ENCODE results near the gene DCBLD2. TPM values are rescaled to one million over a fixed set of nuclear protein-coding genes. Genes with fewer than 3 reads are reported as not detected.
"Not testable (repeated sequence)": the region's sequence is repeated elsewhere in the genome, so short reads cannot be mapped to it uniquely, and the experiment has no call there.

Gene DCBLD2
- total RNA-seq, 6 donors from 2014 or later, result 20.4 to 42.8 (median 27.8) TPM

DNA sequence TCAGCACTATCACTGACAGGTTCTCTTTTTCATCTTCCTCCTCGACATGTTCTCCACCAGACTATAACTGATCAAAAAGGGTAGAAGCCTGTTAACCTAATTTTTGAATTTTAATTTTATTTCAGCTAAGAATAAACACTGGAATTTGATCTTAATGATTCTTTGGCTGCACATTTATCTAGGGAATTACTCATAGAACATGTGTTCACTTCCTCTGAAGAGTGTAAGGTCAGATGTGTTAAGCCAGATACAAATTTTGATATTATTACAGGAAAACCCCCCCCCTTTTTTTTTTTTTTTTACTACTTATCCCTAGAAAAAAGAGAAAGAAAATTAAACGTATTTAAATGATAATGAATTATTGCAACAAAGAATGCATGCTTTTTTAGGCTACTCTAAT is 15.0 kb downstream of the DCBLD2 start:
- H3K36me3 ChIP-seq, result no peaks in the 10 kb centered on the region
- no peaks in the 10 kb centered on the region for H3K27me3 ChIP-seq
- no peaks in the 10 kb centered on the region for H3K9me3 ChIP-seq
- H3K4me3 ChIP-seq, result no peak overlapping the region
- DNase-seq (no peak), ATAC-seq (ENCODE audit: low FRiP score in 2 of 2) (no peak)
- peaks cover 0 to 21% (median 6%) of the 10 kb centered on the region in 4 donors for H3K4me1 ChIP-seq
- 63 to 67% methylated on average over 2 of the region's 2 CpGs for WGBS, 2 donors
- H3K27ac ChIP-seq, result no peak overlapping the region
- TF ChIP-seq, protein P1, sequence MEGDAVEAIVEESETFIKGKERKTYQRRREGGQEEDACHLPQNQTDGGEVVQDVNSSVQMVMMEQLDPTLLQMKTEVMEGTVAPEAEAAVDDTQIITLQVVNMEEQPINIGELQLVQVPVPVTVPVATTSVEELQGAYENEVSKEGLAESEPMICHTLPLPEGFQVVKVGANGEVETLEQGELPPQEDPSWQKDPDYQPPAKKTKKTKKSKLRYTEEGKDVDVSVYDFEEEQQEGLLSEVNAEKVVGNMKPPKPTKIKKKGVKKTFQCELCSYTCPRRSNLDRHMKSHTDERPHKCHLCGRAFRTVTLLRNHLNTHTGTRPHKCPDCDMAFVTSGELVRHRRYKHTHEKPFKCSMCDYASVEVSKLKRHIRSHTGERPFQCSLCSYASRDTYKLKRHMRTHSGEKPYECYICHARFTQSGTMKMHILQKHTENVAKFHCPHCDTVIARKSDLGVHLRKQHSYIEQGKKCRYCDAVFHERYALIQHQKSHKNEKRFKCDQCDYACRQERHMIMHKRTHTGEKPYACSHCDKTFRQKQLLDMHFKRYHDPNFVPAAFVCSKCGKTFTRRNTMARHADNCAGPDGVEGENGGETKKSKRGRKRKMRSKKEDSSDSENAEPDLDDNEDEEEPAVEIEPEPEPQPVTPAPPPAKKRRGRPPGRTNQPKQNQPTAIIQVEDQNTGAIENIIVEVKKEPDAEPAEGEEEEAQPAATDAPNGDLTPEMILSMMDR (IDR thresholded peaks at IDR 0.05), result no peak
- TF ChIP-seq EP300 (IDR thresholded peaks at IDR 0.05), result no peak

GRCh38 chr3:98885851-98886250 is 15.6 kb downstream of the DCBLD2 start:
- ATAC-seq (ENCODE audit: low FRiP score in 2 of 2), result no peak
- Histone ChIP-seq H3K9me3 (no peaks in the 10 kb centered on the region), H3K36me3 (peaks cover 0 to 4% (median 0%) of the 10 kb centered on the region in 4 donors), H3K27ac (no peak overlapping the region), H3K4me3 (no peak overlapping the region), H3K27me3 (no peaks in the 10 kb centered on the region), H3K4me1 (peaks cover 0 to 14% (median 6%) of the 10 kb centered on the region in 4 donors)
- TF ChIP-seq EP300 (IDR thresholded peaks at IDR 0.05), result no peak
- TF ChIP-seq POLR2A (IDR thresholded peaks at IDR 0.05), result no peak
- TF ChIP-seq, protein P1 (IDR thresholded peaks at IDR 0.05), result no peak
- TF ChIP-seq POLR2AphosphoS5 (IDR thresholded peaks at IDR 0.05), result no peak
- DNase-seq, result no peak
- WGBS, 2 donors, result 84 to 93% methylated on average over 1 of the region's 1 CpG

DNA sequence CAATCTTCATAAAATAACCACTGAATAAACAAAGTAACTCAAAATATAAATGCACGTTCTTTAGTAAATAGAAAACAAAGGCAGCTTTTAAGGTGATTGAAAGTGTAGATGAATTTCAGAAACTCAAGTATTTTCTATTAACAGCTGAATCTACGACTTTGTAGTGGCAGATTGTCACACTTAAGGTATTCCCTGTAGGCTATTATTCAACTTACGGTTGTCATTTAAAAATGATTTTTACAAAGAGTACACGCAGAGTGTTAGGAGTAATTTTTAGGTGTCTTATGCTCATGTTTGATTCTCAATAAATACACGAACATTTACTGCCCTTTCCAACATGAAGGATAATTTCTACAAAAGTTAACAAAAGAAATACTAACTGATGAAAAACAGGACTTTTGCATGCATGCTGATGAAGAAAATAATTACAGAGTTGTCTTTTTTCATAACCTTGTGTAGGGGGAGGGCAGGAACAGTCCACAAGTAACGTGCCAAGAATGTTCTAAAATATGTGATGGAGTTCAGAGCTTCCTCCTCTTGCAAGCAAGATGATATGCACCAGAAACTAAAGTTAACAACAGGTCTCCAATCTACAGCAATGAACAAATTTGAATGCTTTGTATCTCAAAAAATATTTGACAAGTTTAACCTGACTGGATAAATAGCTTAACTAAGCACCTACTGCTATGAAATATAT is 16.7 kb downstream of the DCBLD2 start:
- H3K9me3 ChIP-seq, result no peaks in the 10 kb centered on the region
- no peaks in the 10 kb centered on the region for H3K27me3 ChIP-seq
- DNase-seq (no peak), ATAC-seq (ENCODE audit: low FRiP score in 2 of 2) (peak in 1 of 2 donors; percentile 56)
- H3K4me3 ChIP-seq, result no peak overlapping the region
- no peak for TF ChIP-seq POLR2A (IDR thresholded peaks at IDR 0.05)
- TF ChIP-seq, protein P1 (IDR thresholded peaks at IDR 0.05), result no peak
- TF ChIP-seq POLR2AphosphoS5 (IDR thresholded peaks at IDR 0.05), result no peak
- no peak for TF ChIP-seq EP300 (IDR thresholded peaks at IDR 0.05)
- H3K36me3 ChIP-seq, result peaks cover 0 to 11% (median under 1%) of the 10 kb centered on the region in 4 donors
- WGBS, 2 donors, result 57 to 59% methylated on average over 6 of the region's 6 CpGs
- no peak overlapping the region for H3K27ac ChIP-seq
- peaks cover 0 to 8% (median 6%) of the 10 kb centered on the region in 4 donors for H3K4me1 ChIP-seq

DNA sequence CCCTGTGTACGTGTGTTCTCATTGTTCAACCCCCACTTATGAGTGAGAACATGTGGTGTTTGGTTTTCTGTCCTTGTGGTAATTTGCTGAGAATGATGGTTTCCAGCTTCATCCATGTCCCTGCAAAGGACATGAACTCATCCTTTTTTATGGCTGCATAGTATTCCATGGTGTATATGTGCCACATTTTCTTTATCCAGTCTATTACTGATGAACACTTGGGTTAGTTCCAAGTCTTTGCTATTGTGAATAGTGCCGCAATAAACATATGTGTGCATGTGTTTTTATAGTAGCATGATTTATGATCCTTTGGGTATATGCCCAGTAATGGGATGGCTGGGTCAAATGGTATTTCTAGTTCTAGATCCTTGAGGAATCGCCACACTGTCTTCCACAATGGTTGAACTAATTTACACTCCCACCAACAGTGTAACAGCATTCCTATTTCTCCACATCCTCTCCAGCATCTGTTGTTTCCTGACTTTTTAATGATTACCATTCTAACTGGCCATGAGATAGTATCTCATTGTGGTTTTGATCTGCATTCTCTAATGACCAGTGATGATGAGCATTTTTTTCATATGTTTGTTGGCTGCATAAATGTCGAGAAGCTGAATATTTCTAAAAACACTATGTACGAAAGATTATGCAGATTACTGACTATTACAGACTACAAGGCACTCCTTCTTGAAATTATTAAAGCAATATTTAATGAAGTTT is 18.7 kb downstream of the DCBLD2 start:
- not testable (repeated sequence) for H3K9me3 ChIP-seq; H3K27me3 ChIP-seq; ATAC-seq (ENCODE audit: low FRiP score in 2 of 2); H3K4me3 ChIP-seq; H3K4me1 ChIP-seq; DNase-seq; H3K27ac ChIP-seq
- H3K36me3 ChIP-seq, result peaks cover 0 to 12% (median 1%) of the 10 kb centered on the region in 4 donors
- 82 to 89% methylated on average over 5 of the region's 5 CpGs for WGBS, 2 donors

DNA sequence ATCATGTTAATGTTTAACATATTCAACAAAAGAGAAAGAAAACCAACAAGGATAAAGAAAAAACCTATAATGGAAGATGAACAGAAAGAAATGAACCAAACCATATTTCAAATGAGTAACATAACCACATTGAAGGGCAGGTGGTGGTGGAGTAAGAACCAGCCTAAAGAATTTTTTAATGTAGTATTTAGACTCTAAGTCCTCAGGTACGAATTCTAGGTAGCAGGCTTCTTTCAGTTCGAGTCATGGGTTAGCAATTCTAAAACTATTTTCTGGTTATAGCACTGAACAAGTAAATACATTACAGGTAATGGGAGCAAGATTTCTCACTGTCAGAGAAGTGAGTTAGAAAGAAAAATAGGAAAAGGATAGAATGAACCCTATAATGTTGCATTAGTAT is 24.4 kb downstream of the DCBLD2 start:
- Histone ChIP-seq H3K4me1 (no peaks in the 10 kb centered on the region), H3K27ac (no peak overlapping the region), H3K27me3 (no peaks in the 10 kb centered on the region), H3K4me3 (no peak overlapping the region), H3K9me3 (no peaks in the 10 kb centered on the region), H3K36me3 (peaks cover 0 to 12% (median 1%) of the 10 kb centered on the region in 4 donors)
- DNase-seq (no peak), ATAC-seq (ENCODE audit: low FRiP score in 2 of 2) (no peak)
- 77 to 87% methylated on average over 2 of the region's 2 CpGs for whole genome bisulfite sequencing, 2 donors
- no peak for TF ChIP-seq POLR2A (IDR thresholded peaks at IDR 0.05)
- no peak for TF ChIP-seq POLR2AphosphoS5 (IDR thresholded peaks at IDR 0.05)
- TF ChIP-seq, protein P1 (IDR thresholded peaks at IDR 0.05), result no peak
- TF ChIP-seq EP300 (IDR thresholded peaks at IDR 0.05), result no peak

All from upper lobe of left lung (tissue), 6 donors.